Right lung (tissue), 10 donors: ENCODE results near the gene GOLGA8J. TPM values are rescaled to one million over a fixed set of nuclear protein-coding genes. Genes with fewer than 3 reads are reported as not detected.
"Not testable (repeated sequence)": the region's sequence is repeated elsewhere in the genome, so short reads cannot be mapped to it uniquely, and the experiment has no call there.

Experiments used
- DNase-seq, 2 donors: peaks; one replicate each; pipeline ENCODE4 v3.0.0-alpha.2; 2013
- long read RNA-seq, 8 donors: transcript quantifications; one replicate each; lab custom pipeline, GENCODE V29; 2026
- polyA plus RNA-seq, 5 donors: library from polyadenylated mRNA; unstranded; fragments of 120-200 nt; gene quantifications; one replicate each; pipeline versions ENCODE4 v1.2.1 to v1.2.3, GENCODE V29; 2013; ENCODE audit warnings: inconsistent platforms in 1 of 5, low replicate concordance in 1 of 5; ENCODE audit not compliant: insufficient read length in 5 of 5, insufficient read depth in 1 of 5

The GOLGA8J gene, protein sequence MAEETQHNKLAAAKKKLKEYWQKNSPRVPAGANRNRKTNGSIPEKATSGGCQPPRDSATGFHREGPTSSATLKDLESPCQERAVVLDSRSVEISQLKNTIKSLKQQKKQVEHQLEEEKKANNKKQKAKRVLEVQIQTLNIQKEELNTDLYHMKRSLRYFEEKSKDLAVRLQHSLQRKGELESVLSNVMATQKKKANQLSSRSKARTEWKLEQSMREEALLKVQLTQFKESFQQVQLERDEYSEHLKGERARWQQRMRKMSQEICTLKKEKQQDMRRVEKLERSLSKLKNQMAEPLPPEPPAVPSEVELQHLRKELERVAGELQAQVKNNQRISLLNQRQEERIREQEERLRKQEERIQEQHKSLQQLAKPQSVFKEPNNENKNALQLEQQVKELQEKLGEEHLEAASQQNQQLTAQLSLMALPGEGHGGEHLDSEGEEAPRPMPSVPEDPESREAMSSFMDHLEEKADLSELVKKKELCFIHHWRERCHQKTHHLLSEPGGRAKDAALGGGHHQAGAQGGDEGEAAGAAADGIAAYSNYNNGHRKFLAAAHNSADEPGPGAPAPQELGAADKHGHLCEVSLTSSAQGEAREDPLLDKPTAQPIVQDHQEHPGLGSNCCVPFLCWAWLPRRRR
- 1 to 10 TPM; 1.4 to 2.4 (median 1.8) TPM for polyA plus RNA-seq
- long read RNA-seq, donor 1 = 0 reads
- long read RNA-seq, donor 2 = 0 reads
- long read RNA-seq, donor 3 = 0 reads
- long read RNA-seq, donor 4 = 0 reads
- long read RNA-seq, donor 5 = 0 reads
- long read RNA-seq, donor 6 = 0 reads
- long read RNA-seq, donor 7 = 0 reads
- long read RNA-seq, donor 8 = 0 reads

DNA sequence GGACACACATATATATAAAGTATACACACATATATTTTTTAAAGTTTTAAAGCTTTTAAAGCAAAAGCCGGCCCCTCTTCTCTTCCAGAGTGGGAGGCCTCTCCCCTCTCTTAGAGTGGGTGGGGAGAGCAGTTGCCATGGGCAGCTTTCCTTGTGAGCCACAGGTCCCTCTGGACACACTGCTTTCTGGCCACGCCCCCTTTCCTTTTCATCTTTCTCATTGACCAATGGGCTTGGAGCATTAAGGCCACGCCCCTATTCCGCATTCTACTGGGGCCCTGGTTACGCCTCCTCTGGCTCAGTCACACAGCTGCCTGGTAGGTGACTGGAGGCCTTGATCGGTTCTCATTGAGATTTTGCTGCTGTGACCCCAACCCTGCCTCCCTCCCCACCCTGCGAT lies at the start of gene GOLGA8J:
GOLGA8J (plus strand) TSS at position 301 of the 400 bp plus-strand sequence; CDS start at position 399, 98 bp downstream.
- not testable (repeated sequence) for DNase-seq

DNA sequence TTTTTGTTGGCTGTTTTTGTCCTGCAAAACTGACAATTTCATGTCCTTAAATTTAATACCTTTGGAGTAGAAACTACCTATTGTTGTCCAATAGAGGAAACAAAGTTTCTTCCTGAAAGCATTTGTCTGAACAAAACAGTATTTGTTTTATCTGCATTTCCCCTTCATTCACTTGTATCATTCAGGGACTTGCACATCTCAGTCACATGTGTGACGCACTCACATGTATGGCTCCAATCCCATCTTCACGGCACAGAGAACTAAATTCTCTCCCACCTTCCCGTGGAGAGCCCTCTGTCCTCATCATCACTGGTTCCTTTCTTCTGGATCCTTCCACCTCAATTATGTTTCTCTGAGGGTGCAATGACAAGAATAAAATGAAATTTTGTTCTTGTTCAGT lies 49.5 kb upstream of the GOLGA8J start:
- DNase-seq = no peak

DNA sequence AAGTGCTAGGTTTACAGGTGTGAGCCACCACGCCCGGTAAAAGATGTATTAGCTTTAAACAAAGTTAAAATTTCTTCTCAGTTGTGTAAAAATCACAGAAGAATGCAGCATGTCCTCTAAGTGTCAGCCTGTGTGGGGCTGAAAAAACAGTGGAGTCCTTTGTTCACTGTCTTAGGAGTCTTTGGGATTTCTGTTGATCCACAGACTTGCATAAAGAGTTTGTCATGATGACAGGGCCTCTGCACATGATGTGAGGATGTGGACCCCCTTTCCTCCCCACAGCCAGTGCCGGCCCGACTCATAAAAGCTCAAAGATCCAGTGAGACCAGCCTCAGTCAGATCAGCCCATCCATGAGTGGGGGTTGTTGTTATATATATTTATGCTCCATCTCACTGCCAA lies 49.0 kb upstream of the GOLGA8J start:
- no peak for DNase-seq

DNA sequence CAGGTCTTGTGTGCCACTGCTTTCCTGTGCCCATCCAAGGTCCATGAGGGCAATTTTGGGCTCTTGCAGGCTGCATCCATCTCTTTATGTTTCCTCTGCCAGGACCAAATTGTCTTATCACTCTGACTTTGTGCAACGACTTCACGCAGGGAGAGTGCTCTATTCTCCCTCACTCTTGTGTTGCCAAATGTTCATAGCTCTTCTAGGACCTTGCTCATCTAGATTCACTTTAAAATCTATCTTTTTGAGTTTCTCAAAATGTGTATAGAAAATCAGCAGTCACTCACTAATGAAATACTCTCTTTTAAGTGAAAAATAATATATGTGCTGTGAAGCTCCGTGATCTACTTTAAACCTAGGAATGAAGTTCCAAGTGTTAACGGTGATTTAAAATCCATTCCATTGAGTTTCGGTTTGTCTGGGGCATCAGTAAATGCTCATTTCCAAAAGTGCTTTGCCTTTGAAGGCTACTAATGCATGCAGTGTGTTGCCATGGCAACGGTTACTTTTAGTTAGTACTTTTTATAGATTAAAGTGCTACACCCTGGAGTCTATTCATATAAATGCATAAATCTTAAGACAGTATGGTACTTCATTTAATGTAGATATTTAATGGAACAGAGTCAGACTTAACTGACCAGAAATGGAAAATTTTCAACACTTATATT lies 46.6 kb upstream of the GOLGA8J start:
- DNase-seq = no peak

DNA sequence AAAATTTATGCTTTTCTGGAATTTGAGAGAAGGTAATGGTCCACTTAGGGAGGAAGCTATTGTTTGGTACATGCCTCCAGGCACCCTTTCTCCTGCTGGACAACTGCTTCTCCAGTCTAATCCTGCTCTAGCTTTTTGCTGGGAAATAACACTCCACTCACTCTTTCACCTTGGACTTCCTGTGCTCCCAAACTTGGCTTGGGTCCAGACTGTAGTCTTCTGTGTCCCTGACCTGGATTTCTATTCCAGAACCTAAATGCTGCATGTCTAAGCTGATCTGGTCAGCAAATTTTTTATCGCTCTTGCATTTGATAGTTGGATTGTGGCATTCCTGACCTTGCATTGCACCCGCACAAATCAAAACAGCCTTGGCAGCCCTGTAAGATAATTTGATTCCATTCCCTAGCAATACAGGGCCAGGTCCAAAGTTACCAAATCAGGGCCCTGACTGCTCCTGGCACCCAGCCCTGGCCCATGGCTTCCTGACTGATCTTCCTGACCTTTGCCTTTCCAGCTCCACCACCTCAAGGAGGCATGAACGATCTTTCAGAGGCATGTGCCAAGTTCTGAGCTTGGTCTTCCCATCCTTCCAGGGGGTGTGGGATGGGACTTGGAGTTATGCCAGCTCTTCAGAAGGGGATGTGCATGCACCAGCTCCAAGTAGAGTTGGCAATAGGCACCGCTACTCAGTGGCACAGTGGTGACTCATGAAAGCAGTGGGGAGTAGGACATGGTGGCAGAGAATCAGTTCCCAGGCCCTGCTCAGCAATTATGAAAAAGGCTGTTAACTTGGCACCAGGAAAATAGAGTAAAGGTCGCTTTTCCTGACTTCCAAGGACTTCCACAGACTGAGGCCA lies 43.9 kb upstream of the GOLGA8J start:
- no peak for DNase-seq

DNA sequence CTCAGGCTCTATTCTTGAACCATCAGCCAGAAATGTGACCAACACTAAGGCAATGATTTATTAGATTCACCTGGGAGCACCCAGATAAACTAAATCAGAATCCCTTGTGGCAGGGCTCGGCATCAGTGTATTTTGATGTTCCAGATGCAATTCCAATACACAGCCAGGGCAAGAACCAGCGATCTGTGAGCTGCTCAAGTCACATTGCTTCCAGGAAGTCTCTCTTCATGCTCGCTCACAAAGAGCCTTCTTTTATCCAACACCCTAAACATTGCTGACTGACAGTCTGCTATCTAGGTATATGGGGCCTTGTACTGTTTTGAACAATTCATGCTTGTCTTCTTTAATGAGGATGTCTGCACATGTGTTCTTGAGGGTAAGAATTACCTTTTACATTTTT lies 40.9 kb upstream of the GOLGA8J start:
- DNase-seq = no peak

DNA sequence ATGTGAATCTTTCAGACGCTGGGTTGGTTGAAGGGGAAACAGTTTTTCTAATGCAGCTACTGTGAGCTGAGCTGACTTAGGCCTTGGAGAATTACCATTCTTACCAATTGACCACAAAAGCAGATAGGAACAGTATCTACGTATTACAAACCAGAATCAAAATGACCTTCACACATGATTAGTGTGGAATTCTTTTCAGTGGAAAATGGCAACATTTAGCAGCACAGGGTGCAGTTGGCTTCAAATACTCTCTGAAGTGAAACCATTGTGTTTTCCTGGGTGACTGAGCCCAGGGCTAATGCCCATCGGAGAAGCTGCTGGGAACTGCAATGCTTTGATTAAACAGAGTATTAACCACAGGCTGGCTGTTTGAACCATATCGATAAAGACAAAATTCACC lies 40.2 kb upstream of the GOLGA8J start:
- DNase-seq = no peak

DNA sequence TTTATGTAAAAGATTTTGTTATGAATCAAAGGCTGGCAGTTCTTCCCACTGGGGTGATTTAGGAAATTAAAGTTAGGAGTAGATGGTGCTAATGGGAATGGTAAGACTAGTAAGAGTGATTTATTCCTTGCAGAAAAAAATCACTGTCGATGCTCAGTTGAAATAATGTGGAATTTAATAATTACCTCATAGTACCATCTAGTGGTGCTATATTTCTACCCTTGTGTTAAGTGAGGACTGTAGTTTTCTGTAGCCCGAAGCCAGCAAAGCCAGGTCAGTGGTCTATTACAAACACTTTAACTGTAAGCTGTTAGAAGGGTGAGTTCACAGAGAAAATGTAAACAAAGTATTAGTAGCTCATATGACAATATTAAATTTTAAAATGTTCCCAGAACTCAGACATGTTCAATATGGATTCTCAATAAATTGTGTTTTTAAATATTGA lies 39.5 kb upstream of the GOLGA8J start:
- no peak for DNase-seq

DNA sequence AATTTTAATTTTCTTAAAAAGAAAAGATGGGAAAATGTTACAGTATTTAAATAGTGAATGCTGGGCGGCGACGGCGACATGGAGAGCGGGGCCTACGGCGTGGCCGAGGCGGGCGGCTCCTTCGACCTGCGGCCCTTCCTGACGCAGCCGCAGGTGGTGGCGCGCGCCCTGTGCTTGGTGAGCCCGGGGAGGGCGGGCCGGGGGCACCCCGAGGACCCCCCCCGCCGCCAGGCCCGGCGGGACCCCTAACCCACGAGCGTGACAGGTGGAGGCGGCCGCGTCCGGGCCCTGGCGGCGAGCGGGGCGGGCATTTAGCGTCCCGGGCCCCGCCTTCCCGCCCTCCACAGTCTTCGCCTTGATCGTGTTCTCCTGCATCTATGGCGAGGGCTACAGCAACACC lies 38.4 kb upstream of the GOLGA8J start:
- DNase-seq = no peak

DNA sequence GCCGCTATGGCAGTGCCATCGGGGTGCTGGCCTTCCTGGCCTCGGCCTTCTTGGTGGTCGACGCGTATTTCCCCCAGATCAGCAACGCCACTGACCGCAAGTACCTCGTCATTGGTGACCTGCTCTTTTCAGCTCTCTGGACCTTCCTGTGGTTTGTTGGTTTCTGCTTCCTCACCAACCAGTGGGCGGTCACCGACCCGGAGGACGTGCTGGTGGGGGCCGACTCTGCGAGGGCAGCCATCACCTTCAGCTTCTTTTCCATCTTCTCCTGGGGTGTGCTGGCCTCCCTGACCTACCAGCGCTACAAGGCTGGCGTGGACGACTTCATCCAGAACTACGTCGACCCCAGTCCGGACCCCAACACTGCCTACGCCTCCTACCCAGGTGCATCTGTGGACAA lies 37.9 kb upstream of the GOLGA8J start:
- not testable (repeated sequence) for DNase-seq

DNA sequence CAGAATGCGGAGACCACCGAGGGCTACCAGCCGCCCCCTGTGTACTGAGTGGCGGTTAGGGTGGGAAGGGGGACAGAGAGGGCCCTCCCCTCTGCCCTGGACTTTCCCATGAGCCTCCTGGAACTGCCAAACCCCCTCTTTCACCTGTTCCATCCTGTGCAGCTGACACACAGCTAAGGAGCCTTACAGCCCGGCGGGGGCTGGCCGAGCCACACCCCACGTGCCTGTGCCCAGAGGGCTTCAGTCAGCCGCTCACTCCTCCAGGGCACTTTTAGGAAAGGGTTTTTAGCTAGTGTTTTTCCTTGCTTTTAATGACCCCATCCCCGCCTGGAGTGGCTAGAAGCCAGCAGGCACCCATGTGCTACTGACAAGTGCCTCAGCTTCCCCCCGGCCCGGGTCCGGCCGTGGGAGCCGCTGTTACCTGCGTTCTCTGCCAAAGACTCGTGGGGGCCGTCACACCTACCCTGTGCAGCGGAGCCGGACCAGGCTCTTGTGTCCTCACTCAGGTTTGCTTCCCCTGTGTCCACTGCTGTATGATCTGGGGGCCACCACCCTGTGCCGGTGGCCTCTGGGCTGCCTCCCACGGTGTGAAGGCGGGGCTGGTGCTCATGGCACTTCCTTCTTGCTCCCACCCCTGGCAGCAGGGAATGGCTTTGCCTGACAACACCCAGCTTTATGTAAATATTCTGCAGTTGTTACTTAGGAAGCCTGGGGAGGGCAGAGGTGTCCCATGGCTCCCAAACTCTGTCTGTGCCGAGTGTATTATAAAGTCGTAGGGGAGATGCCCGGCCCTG lies 37.3 kb upstream of the GOLGA8J start:
- DNase-seq = not testable (repeated sequence)

DNA sequence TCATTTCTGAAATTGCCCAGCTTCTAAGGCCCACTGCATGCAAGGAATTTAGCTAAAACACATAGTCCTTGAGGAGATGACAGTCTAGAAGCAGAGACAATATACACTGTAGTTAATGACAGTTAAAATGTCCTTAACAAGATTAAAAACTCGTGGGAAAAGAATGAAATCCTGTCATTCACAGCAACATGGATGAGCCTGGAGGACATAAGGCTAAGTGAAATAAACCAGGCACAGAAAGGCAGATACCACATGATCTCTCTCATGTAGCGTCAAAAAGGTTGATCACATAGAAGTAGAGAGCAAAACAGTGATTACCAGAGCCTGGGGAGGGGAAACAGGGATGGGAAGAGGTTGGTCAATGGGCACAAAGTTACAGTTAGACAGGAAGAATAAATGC lies 36.3 kb upstream of the GOLGA8J start:
- no peak for DNase-seq

DNA sequence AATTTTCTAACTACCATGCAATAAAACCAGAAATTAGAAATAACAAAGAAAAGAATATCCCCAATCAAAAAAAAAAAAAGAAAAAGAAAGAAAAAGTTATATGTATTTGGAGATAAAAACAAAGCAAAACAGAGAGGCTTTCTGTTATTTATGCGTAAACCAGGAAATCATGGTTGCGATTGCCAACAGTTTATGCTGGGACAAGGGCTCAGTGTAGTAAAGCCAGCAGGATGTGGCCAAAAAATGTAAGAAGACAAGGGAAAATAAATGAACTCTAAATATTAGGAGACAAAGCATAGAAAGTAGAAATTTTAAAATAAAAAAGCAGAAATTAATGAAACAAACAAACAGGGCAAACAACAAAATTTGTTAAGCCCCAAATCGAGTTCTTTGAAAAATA lies 27.2 kb upstream of the GOLGA8J start:
- no peak for DNase-seq

DNA sequence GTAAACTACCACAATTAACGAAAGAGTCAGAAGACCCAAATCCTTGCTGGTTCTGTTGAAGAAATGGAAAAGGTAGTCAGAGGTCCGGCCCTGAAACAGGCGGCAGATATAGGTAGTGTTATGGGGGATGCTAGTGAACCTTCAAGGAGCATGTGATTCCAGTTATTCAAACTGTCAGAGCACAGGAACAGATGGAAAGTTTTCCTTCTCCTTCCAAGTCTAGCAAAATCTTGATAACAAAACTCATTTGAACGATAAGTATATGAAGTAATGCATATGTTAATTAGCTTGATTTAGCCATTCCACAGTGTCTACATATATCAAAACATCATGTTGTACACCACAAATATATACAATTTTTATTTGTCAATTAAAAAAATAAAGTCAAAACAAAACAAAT lies 26.6 kb upstream of the GOLGA8J start:
- no peak for DNase-seq

DNA sequence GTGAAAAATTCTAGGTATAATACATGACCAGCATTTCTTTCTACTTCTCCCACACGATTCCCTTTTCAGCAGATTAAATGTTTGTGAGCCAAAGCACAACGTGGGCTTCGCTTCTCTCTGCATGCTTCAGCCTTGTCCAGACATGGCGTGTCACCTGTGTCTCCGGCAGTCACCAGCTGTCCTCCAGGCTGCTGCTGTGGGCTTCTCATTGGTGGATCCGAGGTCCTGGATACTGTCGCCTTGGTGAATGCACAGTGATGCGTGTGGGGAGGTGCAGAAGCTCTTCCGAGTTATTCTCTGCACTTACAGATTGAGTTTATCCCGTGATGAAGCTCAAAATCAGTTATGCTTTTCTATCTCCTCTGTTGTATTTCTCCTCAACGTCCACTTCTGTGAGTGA lies 23.0 kb upstream of the GOLGA8J start:
- no peak for DNase-seq

DNA sequence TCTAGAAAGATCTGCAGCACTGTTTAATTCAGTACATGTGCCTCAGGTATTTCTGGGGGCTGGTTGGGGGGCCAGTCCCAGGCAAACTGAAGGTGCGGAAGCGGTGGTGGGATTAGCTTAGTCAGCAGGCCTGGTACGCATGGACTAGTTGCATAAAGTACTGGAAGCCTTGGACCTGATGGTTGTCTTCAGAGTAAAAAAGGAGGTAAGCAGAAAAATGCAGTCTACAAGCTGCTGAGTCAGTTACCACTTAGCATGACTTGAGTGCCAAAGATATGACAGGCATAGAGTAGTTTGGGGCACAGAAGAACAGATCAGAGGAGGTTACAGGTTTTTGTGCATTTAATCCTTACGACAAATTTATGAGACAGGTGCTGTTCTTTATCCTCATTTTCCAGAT lies 19.9 kb upstream of the GOLGA8J start:
- DNase-seq = no peak

DNA sequence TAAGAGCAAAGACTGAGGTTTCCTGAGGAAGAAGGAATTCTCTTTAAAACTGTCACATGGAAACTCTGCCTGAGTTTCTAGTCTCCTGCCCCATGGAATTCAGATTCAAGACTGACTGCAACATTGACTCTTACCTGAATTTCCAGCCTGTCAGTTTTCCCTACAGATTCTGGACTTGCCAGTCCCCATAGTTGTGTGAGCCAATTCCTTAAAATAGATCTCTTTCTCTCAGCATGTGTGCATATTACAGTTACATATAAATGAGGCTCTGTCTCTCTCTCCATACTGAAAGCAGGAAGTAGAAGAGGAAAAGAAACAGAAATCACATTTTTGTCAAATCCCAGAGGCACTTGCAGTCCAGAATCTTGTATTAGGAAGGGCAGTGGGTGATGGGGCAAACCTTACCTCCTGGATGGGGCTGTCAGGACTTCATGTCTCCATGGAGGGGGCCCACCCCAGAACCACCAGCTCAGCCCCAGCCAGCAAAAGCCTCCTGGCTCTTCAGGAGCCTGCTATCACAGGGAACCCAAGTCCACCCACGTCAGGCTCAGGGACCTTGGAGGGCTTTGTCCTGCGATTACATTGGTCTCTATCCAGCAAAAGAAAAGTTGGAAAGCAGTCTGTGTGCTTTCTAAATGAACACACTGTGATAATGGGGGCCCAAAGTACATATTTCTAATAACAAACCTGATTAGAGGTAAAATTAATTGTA lies 18.8 kb upstream of the GOLGA8J start:
- no peak for DNase-seq

DNA sequence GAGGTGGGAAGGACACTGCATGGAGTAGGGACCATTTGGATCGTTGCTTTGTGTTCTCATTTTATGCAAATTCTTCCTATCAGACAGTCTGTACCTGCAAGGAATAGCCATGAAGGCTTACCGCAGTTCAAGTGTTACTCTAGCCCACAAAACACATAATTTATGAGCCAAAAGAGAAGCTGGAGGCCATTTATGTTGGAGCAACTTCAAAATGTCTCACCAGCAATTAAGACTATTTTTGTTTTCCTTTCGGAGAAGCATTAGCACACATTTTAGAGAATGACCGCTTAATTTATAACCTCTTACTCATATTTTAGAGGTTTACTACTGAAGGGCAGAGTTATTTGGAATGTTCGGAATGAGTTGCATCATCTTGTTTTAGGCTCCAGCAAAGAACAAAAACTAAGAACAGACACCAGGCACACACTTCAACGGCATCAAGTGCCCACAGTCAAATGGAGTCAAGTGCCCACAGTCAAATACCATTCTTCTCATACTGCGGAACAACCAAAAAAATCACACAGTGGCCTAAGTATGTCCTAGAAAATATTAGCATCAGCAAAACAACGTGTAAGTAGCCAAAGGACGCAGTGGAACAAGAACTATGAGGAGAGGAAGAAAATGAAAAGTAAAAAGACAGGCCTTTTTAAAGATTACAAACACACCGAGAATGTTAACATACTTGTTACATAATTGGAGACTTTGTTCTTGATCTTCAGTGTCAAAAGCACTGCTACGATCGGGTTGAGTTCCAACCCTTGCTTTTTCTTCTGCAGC lies 17.5 kb upstream of the GOLGA8J start:
- no peak for DNase-seq

DNA sequence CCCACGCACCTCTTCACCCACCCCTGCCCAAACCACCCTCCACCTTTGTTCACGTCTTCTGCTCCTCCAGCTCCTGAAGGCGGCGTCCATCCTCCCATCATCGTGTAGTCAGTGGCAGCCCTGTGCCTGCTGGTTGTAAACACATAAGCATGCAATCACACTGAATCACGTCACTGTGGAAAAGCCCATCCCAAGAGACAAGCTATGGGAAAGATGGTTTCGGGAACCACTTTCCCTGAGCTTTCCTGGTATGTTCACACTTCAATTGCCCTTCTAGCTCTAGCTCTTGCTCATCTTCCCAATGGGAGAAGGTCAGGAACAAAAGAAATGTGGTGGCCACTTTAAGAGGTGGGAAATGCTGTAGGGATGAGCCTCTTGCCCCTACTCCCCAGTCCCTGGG lies 14.4 kb upstream of the GOLGA8J start:
- DNase-seq = no peak
